CD1c-positive myeloid dendritic cell (primary cell): ENCODE data around the gene STK17A.
"Not testable (repeated sequence)": the region's sequence is repeated elsewhere in the genome, so short reads cannot be mapped to it uniquely, and the experiment has no call there.

Experiments used
- DNase-seq: peaks from one replicate; pipeline ENCODE4 v3.0.0-alpha.2; 2016; ENCODE audit errors: extremely low spot score

The STK17A gene

DNA sequence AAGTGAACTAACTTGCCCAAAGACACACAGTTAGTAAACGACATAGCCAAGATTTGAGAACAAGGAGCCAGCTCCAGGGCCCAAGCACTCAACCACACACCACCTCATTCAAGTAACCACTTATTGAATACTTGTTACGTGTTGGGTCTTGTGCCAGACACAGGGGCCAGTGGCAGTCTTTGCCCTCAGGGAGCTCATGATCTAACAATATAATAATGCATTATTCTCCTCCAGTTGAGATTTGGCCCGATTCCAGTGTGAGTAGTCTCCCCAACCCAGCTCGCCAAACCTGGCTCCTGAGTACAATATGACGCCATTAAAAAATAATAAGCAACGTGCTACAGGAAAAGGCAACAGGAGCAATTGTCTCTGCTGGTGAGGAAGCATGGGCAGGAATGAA is 14.4 kb upstream of the STK17A start:
- DNase-seq: no peak

GRCh38 chr7:43569424-43569823 is 13.5 kb upstream of the STK17A start:
- peak; percentile 33 for DNase-seq

- no peak for DNase-seq
Observed at GRCh38 chr7:43570688-43571365, 12.1 kb upstream of the STK17A start.

DNA sequence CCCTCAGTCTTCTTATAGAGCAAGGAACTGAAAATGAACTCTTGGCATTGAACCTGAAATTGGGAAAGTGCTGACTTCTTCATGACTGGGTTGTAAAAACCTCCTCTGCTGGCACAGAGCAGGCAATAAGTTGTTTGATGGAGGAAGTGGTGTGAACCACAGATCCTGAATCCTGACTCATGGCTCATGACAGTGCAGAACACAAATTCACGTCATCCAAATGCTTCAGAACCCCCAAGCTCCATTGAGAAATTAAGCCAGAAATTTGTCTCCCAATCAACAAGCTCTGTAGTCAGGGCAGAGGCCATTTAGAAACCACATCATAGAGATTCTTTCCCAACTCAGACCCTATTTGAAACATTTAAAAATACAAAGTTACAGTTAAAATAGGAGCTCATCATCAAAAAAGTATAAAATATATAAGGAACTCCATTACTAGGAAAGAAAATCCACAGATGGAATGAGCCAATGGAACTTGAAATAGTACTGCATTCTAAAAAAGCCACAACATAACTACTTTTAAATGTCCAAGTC is 10.3 kb upstream of the STK17A start:
- DNase-seq: peak; percentile 96

GRCh38 chr7:43573832-43574231 is 9.1 kb upstream of the STK17A start:
- not testable (repeated sequence) for DNase-seq

DNA sequence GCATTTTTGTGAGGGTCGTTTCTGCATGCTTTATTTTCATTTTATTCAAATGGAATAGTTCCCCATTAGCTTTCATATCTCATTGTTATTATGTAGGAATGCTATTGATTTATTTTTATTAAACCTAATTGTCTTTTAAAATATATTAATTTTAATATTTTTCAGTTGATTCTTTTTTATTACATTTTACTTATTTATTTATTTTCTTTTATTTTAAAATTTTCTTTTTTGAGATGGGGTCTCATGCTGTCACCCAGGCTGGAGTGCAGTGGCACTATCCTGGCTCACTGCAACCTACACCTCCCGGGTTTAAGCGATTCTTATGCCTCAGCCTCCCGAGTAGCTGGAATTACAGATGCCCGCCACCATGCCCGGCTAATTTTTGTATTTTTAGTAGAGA is 7.4 kb upstream of the STK17A start:
- no peak for DNase-seq

GRCh38 chr7:43576241-43576640 is 6.7 kb upstream of the STK17A start:
- DNase-seq: peak; percentile 9

- no peak for DNase-seq
Observed at GRCh38 chr7:43577485-43577951, 5.4 kb upstream of the STK17A start.

DNA sequence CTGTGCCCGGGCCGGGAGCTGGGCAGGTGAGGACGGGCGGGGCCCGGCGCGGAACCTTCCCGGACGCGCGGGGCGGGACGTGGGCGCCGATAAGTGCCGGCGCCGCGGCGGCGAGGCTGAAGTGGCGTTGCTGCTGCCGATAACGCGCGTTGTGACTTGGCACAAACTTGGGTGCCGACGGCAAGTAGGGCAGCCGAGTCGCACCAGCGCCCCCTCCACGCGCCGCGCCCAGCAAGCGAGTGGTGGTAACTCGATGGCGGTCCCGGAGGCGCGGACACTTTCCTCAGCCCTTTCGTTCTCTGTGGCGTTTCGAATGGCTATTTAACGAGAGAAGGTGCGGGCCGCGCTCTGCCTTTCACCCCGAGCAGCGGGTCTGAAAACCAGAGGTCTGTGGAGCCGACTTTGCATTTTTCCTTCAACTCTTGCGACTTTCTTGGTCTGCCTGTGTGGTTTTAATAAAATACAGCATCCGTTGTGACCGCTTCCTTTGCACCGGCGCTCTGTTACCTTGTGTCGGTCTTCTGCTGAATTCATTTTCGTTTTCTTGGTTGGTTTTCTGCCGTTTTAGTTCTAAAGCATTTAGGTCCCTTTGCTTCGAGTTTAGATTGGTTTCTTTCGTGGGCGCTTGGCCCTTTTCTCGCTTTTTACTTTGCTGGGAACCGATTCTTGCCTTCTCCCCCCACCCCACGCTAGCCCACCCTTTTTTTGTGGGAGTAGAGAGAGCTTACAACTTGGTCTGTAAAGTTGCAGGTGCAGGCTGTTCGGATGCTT is 701 bp downstream of the STK17A start:
- peak; percentile 72 for DNase-seq

GRCh38 chr7:43584195-43584586 is 1.3 kb downstream of the STK17A start:
- peak; percentile 54 for DNase-seq

DNA sequence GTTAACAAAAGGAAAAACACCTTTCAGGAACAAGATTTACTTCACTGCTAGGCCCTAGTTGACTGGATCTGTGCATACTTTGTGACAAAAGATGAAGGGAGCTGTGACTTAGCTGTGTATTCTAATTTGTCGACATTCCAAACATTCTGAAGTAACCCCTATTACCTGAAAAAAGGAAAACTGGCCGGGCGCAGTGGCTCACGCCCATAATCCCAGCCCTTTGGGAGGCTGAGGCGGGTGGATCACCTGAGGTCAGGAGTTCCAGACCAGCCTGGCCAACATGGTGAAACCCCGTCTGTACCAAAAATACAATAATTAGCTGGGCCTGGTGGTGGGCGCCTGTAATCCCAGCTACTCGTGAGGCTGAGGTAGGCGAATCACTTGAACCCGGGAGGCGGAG is 1.8 kb downstream of the STK17A start:
- DNase-seq: not testable (repeated sequence)

GRCh38 chr7:43585562-43585961 is 2.7 kb downstream of the STK17A start:
- DNase-seq: peak; percentile 53

DNA sequence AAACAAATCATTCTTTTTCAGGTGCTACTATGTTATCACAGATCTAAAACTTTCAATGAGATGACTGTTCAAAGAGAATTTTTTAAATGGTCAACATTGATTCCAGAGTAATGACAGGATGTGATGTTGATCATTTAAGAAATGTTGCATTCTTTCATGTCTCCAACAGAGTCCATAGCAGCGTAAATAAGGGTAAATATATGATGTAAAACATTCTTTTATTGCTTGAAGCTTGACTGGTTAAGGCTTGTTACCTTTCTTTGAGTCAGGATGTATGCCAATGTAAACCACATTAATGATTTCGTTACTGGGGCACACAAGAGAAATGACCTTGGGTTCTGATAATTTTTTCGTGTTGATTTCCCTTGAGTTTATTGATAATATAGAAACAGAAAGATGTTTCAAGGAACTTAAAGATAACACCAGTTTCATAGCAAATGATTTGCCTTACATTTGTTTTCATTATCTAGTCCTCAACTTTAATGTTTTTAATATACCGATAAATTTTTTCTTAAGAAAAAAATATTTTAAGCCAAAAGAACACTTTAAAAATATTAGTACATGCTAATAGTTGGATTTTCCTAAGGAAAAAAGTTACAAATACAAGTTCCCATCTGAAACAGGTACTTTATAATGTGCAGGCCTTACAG is 3.5 kb downstream of the STK17A start:
- DNase-seq: no peak

DNA sequence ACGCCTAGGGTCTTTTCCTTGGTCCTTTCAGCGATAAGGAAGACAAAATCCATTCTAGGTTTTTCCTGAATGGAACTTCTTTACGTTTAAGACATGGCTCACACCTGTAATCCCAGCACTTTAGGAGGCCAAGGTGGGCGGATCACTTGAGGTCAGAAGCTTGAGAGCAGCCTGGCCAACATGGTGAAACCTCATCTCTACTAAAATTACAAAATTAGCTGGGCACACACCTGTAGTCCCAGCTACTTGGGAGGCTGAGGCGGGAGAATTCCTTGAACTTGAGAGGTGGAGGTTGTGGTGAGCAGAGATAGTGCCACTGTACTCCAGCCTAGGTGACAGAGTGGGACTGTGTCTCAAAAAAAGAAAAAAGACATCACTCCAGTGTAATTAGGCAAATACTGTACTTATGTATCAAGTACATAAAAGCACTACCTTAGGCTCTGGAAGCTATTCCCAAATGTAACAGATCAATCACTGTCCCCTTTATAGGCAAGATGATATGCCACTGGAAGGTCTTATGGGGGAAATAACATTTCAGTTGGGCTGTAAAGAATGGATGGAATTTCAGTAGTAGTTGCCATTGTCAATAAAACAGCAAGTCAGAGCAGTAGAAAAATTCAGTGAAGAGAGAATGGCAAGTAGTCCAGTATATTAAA is 5.7 kb downstream of the STK17A start:
- DNase-seq: no peak

GRCh38 chr7:43589133-43589478 is 6.2 kb downstream of the STK17A start:
- no peak for DNase-seq

GRCh38 chr7:43589728-43590127 is 6.8 kb downstream of the STK17A start:
- no peak for DNase-seq

GRCh38 chr7:43590862-43591557 is 8.1 kb downstream of the STK17A start:
- DNase-seq: peak; percentile 58

DNA sequence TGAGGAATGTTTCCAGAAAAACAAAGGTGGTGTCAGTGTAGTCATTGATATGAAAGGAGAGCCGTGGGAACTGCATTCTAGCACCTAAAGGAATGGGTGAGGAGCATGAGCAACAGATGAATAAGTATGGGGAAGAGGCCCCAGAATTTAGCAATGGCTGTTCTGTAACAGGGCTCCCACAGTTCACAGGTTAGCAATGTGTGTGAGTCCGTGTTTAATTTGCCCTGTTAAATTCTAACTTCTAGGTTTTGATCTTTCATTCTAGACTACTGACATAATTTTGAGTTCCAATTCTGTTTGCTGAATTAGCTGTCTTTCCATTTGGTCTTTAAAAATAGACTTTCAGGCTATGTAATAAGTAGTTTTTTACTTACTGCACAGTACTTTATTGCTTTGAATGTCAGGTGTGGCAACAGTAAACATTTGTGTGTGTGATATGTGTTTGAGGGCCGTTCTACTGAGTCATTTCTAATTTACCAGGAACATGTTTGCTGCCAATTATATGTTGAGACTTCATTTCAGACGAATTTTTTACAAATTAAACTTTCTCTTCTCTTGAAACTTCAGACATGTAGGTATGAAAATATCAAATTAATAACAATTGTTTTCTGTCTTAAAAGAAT is 8.8 kb downstream of the STK17A start:
- DNase-seq: no peak

DNA sequence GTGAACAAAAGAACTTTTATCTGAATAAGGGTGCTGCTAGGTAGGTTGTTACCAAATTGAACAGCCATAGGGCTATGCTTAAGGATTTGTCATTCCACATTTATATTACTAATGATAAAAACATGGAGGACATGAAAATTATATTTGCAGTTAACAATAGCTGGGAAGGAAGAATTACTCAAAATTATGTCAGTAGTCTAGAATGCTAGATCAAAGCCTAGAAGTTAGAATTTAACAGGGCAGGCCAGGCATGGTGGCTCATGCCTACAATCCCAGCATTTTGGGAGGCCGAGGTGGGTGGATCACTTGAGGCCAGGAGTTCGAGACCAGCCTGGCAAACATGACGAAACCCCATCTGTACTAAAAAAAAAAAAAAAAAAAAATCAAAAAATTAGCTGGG is 9.4 kb downstream of the STK17A start:
- DNase-seq: no peak

DNA sequence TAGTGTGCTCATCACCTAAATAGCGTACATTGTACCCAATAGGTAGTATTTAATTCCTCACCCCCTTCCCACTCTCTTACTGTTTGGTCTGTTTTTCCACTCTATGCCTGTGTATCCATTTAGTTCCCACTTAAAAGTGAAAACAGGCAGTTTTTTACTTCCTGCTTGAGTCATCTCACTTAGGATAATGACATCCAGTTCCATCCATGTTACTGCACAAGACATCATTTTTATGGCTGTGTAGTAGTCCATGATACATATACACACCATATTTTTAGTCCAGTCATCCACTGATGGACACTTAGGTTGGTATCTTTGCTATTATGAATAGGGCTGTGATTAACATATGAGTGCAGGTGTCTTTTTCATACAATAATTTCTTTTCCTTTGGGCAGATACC is 10.1 kb downstream of the STK17A start:
- DNase-seq: peak; percentile 9

DNA sequence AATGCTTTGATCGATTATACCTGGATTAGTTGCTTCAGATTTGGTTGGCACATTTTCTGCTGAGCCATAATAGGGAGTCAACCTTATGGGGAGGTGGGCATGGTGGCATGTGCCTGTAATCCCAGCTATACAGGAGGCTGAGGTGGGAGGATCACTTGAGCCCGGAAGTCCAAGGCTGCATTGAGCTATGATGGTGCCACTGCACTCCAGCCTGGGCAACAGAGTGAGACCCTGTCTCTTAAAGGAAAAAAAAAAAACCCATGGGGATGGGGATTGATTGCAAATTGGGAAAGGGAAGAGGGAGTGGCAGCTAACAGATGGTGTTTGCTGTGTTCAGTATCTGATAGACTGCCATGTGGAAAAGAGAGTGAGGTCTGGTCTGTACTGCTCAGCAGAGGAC is 11.1 kb downstream of the STK17A start:
- no peak for DNase-seq
